GM18507 (cell line): ENCODE measurements around the gene CCDC12.

Experiments
- DNase-seq: peaks from one replicate; pipeline ENCODE4 v3.0.0; 2011; ENCODE audit warnings: low read depth; ENCODE audit not compliant: insufficient read length; ENCODE audit errors: extremely low spot score
- FAIRE-seq: peaks from 2 replicates; lab custom pipeline; 2011; peaks lifted over from hg19 to GRCh38; lab: Jason Lieb, UNC

CCDC12 gene

DNA sequence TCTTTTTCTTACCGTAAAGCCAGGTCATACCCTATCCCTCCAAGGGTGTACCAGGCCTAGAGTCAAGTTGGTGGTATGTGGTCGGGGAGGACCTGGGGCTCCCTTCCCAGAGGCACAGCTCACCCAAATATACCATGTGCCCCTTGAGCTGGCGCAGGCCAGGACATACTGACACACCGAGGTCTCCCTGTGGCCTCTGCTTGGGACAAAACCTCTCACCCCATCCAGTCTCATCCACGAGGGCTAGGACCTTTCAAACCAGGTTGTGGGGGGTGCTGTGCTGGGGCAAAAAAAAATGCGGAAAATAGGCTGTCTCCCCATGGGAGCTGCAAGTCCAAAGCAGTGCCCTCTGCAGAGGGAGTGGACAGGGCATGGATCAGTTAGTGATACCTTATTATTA is 76.2 kb downstream of the CCDC12 start:
- FAIRE-seq (no peak), DNase-seq (no peak)

DNA sequence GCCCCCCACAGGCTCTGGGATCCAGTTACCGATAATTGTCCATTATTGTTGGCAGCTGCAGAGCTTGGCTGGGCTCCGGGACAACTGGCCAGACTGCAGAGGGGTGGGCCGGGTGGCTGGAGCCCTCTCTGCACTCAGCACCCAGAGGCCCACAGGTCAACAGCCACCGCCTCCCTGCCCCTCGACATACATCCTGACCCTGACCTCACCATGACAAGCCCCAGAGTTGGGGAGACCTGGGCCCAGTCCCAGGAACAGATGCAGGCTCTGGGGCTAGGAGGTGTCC is 76.6 kb downstream of the CCDC12 start:
- FAIRE-seq (no peak), DNase-seq (no peak)

DNA sequence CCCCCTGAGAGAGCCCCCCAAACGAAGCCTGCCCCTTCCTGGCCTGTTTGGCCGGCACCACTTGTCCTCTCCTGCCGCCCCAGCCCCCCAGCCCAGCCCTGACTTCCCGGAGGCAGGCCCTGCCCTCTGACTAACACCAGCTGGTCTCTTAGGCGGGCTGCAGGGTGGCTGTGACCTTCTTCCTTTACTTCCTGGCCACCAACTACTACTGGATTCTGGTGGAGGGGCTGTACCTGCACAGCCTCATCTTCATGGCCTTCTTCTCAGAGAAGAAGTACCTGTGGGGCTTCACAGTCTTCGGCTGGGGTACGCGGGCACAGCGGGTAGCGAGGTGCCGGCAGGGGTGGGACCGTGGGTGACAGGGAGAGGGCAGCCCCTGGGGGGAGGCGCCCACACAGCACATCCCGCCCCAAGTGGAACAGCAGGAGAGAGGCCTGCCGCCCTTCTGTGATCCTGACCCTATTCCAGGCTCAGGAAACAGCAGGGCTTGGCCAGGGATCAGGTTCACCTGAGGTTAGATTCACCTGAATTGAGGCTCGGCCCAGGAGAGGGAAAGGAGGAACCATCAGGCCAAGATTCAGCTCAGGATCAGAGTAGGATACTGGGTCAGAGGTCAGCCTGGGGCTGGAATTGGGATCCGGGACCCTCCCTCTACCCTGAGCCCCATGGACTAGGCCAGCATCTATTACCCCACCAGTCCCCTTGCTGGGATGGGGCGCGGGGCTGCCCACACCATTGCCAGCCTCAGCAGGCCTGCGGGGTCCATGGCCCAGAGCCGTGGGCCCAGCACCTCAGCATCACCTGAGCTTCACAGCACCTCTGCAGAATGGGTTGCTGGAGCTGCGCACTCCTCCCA is 77.2 kb downstream of the CCDC12 start:
- DNase-seq (no peak), FAIRE-seq (no peak)

DNA sequence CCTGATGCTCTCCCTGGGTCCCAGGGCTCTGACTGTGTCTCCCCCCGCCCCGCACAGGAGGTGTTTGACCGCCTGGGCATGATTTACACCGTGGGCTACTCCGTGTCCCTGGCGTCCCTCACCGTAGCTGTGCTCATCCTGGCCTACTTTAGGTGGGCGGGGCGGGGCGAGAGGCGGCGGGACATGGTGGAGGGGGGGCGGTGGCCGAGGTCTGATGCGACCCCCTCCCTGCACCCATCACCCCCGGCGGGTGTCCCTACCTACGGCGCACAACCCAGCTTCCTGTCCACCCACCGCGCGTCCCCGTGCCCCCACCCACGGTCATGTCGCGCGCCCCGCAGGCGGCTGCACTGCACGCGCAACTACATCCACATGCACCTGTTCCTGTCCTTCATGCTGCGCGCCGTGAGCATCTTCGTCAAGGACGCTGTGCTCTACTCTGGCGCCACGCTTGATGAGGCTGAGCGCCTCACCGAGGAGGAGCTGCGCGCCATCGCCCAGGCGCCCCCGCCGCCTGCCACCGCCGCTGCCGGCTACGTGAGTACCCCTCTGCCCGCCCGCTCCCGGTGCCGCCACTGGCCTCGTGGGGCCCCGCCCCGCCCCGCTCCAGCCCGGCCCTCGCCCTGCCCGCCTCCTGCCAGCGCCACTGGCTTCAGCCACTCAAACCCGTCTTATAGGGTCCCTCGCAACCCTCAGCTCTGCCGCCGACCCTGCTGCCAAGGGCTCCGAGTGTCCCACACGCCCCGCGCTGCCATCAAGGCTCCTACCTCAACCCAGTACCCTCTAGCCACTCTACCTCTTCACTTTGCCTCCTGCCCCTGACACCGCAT is 78.0 kb downstream of the CCDC12 start:
- no peak for DNase-seq
- no peak for FAIRE-seq

DNA sequence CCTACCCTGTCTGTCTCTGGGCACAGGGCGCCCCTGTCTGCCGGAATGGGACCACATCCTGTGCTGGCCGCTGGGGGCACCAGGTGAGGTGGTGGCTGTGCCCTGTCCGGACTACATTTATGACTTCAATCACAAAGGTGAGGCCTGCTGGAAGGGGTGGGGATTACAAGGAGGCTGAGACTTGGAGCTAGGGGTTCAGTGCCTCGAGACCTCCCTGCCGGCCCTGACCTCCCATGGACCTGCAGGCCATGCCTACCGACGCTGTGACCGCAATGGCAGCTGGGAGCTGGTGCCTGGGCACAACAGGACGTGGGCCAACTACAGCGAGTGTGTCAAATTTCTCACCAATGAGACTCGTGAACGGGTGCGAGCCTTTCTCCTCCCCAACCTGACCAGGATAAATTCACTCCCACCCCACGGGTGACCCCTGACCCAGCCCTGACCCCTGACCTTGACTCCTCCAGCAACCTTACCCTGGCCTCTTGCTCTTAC is 78.7 kb downstream of the CCDC12 start:
- no peak for DNase-seq
- no peak for FAIRE-seq

DNA sequence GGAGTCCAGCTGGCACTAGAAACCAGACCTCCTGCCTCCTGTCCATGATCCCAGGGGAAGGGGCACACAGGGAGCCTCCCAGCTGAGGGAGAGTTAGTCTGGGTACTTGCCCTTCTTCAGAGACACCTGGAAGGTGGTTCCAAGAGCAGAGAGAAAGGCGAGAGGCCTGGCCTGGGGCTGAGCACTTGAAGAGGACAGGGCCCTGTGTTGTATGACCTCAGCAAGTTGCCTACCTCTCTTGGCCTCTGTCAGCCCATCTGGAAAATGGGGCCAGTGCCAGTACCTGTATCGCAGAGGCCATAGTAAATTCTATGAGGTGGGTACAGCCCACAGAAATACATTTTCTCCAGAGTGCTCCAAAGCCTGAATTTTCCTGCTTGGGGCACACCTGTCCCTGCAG is 79.5 kb downstream of the CCDC12 start:
- FAIRE-seq (no peak), DNase-seq (no peak)

DNA sequence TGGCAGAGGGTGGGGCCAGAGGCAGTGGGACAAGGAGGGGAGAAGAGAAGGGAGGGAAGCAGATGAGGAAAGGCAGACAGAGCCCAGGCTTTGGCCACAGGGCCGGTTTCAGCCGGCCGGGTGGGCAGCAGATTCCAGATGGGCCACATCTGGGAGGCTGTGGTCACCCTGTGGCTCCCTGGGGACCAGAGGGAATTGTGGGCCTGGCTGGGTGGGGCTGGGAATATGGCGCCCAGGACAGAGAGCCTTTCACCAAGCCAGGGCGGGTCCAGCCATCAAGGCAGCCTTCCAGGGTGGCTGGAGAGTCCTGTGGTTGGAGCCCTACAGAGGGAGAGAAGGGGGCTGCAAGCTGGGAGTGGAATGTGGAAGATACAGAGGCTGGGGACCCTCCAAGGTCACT is 80.2 kb downstream of the CCDC12 start:
- FAIRE-seq, result no peak

DNA sequence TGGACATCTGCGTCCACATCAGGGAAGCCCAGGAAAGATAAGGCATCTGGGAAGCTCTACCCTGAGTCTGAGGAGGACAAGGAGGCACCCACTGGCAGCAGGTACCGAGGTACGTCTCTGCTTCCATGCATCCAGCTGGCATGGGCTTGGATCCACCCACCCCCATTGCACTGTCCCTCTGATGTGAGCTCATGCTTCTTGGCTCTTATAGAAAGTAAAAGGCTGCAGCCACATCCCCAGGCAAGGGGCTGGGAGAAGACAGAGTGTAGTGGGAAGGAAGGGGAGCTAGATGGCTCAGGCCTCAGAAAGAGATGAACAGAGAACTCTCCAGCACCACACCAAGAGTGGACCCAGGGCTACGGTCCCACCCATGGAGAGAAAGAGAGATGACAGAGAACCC is 80.8 kb downstream of the CCDC12 start:
- FAIRE-seq (no peak), DNase-seq (no peak)

More for the DNA sequence above, 80.2 kb downstream of the CCDC12 start:
- DNase-seq, result no peak

GRCh38 chr3:46895204-46895660 is 81.3 kb downstream of the CCDC12 start:
- DNase-seq (peak; percentile 51), FAIRE-seq (peak; percentile 89)

- DNase-seq (no peak), FAIRE-seq (no peak)
Measured at GRCh38 chr3:46894256-46894655, 82.3 kb downstream of the CCDC12 start.

DNA sequence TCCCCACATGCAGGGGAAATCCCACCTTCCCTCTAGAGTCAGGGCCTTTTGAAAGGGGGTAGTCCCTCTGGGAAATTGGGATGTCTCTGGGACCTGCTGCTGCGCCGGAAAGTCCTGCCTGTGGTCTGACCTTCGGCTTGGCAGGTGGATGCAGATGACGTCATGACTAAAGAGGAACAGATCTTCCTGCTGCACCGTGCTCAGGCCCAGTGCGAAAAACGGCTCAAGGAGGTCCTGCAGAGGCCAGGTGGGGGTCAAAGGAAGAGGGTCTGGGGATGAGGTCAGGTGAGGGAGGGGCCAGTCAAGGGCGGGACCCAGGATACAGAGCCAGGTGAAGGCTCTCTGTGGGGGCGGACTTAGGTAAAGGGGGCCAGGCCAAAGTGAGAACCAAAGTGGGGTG is 82.8 kb downstream of the CCDC12 start:
- FAIRE-seq (peak; percentile 21), DNase-seq (no peak)

- FAIRE-seq, result no peak
- DNase-seq, result no peak
Measured at GRCh38 chr3:46893146-46893748, 83.3 kb downstream of the CCDC12 start.

- FAIRE-seq, result no peak
Measured at GRCh38 chr3:46892285-46893145, 84.0 kb downstream of the CCDC12 start.

GRCh38 chr3:46891132-46891531 is 85.4 kb downstream of the CCDC12 start:
- DNase-seq, result no peak
- no peak for FAIRE-seq

More at GRCh38 chr3:46892285-46893145, 84.0 kb downstream of the CCDC12 start:
- no peak for DNase-seq

GRCh38 chr3:46890132-46890531 is 86.4 kb downstream of the CCDC12 start:
- no peak for FAIRE-seq
- DNase-seq, result no peak

DNA sequence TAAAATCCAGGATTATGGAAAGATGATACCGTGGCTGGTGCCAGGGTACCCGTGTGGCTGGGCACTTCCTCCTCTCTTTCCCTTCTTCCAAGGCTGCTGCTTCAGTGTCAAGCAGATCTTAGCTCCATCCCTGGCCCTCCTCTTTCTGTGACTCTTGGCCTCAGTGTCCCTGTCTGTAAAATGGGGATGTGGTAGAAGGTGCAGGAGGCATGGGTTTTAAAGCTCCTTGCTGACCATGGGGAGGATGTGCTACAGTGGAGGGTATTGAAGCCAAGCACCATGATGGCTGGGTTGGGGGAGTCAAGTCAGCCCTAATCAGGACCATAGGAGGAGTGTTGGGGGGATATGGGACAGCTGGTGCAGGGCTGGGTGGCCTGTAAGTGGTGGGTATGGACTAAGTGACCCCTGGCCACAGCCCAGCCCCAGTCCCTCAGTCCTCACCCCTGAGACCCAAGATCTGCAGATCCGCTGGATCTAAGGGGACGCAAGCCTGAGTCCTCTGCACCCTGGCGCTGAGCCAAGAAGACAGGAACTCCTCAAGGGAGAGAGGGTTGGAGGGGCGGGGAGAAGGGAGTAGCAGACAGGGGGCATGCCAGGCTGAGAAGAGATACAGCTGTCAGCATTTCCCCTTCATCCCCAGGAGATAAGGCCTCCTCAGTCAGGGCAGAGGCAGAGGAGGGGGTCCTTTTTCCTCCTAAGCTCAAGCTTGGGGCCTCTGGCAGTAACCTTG is 87.0 kb downstream of the CCDC12 start:
- no peak for FAIRE-seq
- DNase-seq, result no peak

DNA sequence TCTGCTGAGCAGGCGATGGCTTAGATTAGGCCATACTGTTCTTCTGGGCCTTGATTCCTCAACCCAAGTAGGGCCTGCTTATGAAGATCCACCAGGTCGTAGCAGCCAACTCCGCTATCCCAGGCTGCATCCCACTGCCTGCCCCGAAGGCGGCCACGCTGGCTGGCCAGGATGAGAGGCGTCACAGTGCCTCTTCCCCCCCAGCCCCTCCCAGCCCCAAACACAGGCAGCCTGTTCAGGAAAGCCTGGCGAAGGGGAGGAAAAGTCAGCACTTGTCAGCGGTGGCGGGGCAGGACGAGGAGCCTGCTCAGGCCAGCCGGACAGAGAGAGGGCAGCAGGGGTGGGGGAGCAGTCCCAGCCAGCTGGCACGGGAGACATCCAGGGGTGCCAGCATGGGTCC is 87.8 kb downstream of the CCDC12 start:
- DNase-seq (no peak), FAIRE-seq (no peak)

- no peak for DNase-seq
- FAIRE-seq, result no peak
Measured at GRCh38 chr3:46887980-46888494, 88.5 kb downstream of the CCDC12 start.

GRCh38 chr3:46885612-46886011 is 90.9 kb downstream of the CCDC12 start:
- FAIRE-seq (no peak), DNase-seq (no peak)
